ENCODE results near the gene ZNF837.

The ZNF837 gene

DNA sequence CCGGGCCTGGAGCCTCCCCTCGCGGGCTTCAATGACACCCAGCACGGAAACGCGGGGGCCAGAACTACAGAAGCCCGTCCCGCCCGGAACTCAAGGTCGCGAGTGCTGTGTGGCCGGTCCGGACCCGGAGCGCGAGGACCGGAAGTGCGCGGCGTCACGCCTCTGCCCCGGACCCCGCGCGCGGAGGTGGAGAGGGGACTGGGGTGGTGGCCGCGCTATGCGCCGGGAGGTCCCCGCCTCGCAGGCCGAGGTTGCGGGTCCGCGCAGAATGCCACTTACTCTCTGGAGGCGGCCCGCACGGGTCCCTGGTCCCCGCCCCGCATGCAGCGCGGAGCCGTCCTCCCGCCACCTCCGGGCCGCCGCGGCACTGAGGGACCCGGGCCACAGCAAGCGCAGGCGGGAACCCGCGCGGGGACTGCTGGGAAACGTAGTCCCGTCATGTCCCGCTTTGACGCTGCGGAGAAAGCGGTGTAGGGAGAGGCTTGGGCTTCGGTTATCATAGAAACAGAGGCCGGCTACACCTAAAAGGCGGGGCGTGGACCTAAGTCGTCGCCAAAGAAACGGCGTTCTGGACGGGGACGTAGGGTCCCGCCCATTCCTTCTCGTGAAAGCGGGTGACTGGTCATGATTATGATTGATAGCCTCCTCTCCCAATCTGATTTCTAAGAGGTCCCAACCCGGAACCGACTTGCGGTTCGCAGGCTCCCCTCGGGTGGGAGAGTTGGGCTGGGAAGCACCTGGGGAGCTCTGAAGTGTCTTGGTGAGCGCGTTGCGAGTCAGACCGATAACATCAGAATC is at the start of gene ZNF837:
Gene ZNF837, minus strand, starts transcription at position 369 of the 798 bp plus-strand sequence. CDS start 11,698 bp downstream, outside the sequence.
- Histone ChIP-seq H3K9me3 (ENCODE audit: control insufficient read depth in 5 of 5, low read length in 5 of 5) (no peaks in the 10 kb centered on the region), H3K4me3 (ENCODE audit: low read depth in 1 of 5, low read length in 5 of 5) (peak within 1 kb of the TSS; percentile 76 to 91 (median 83)), H3K36me3 (ENCODE audit: control insufficient read depth in 5 of 5, insufficient read depth in 5 of 5, low read length in 5 of 5) (no peaks in the 10 kb centered on the region), H3K9ac (ENCODE audit: low read length in 5 of 5) (peak within 1 kb of the TSS; percentile 3 to 89 (median 78)), H3K27ac (ENCODE audit: low read depth, low read length) (peak within 1 kb of the TSS; percentile 85), H3K27me3 (ENCODE audit: control insufficient read depth in 5 of 5, insufficient read depth in 4 of 5, low read length in 5 of 5) (no peaks in the 10 kb centered on the region), H3K4me1 (ENCODE audit: control insufficient read depth in 5 of 5, insufficient read depth in 5 of 5, low read length in 5 of 5) (peaks cover 9 to 32% (median 30%) of the 10 kb centered on the region in 5 donors)

DNA sequence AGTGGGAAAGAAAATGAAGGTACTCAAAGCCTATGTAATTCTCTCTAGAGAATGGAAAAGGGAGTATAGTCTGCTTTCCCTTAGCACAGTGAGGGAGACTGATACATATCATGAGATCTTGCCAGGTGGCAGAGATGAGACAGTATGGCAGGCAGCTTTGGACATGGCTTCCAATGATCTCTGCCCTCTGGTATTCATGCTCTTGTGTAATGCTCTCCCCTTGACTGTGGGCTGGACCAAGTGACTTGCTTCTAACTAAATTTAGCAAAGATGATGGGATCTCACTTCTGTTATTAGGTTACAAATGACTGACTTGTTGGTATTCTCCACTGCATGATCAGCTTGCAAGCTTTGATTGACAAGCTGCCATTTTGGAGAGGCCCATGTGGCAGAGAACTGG is 48.9 kb upstream of the ZNF837 start:
- H3K9me3 ChIP-seq (ENCODE audit: control insufficient read depth in 5 of 5, low read length in 5 of 5): peaks cover 59 to 79% (median 72%) of the 10 kb centered on the region in 5 donors
- H3K9ac ChIP-seq (ENCODE audit: low read length in 5 of 5): no peak overlapping the region
- peaks cover 0 to 9% (median 0%) of the 10 kb centered on the region in 5 donors for H3K27me3 ChIP-seq (ENCODE audit: control insufficient read depth in 5 of 5, insufficient read depth in 4 of 5, low read length in 5 of 5)
- H3K27ac ChIP-seq (ENCODE audit: low read depth, low read length): no peak overlapping the region
- H3K4me3 ChIP-seq (ENCODE audit: low read depth in 1 of 5, low read length in 5 of 5): peak overlapping the region in 4 of 5 donors; percentile 13 to 59 (median 49)
- peaks cover 15 to 36% (median 17%) of the 10 kb centered on the region in 5 donors for H3K36me3 ChIP-seq (ENCODE audit: control insufficient read depth in 5 of 5, insufficient read depth in 5 of 5, low read length in 5 of 5)
- H3K4me1 ChIP-seq (ENCODE audit: control insufficient read depth in 5 of 5, insufficient read depth in 5 of 5, low read length in 5 of 5): peaks cover 0 to 12% (median 0%) of the 10 kb centered on the region in 5 donors

DNA sequence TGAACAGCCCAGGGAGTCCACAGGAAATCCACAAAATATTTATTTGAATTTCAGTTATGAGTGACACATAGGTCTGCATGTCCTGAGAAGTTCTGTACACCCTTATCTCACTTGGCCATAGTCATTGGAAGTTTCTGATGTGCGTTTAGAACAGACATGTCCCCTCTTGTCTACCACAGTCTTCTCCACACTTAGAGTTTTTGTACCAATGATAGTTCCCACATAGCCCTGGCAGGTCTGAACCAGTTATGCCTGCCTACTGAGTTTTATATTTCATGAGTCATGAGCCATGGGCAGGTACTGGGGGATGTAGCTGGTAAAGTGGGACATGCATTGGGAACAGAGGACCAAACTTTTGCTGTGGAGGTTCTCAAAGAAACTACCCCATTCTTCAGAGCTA is 47.8 kb upstream of the ZNF837 start:
- Histone ChIP-seq H3K9ac (ENCODE audit: low read length in 5 of 5) (no peak overlapping the region), H3K27me3 (ENCODE audit: control insufficient read depth in 5 of 5, insufficient read depth in 4 of 5, low read length in 5 of 5) (peaks cover 0 to 4% (median 0%) of the 10 kb centered on the region in 5 donors), H3K27ac (ENCODE audit: low read depth, low read length) (no peak overlapping the region), H3K4me1 (ENCODE audit: control insufficient read depth in 5 of 5, insufficient read depth in 5 of 5, low read length in 5 of 5) (peaks cover 0 to 4% (median 0%) of the 10 kb centered on the region in 5 donors), H3K4me3 (ENCODE audit: low read depth in 1 of 5, low read length in 5 of 5) (peak overlapping the region in 3 of 5 donors; percentile 6 to 37 (median 12)), H3K9me3 (ENCODE audit: control insufficient read depth in 5 of 5, low read length in 5 of 5) (peaks cover 47 to 68% (median 61%) of the 10 kb centered on the region in 5 donors), H3K36me3 (ENCODE audit: control insufficient read depth in 5 of 5, insufficient read depth in 5 of 5, low read length in 5 of 5) (peaks cover 4 to 25% (median 6%) of the 10 kb centered on the region in 5 donors)

DNA sequence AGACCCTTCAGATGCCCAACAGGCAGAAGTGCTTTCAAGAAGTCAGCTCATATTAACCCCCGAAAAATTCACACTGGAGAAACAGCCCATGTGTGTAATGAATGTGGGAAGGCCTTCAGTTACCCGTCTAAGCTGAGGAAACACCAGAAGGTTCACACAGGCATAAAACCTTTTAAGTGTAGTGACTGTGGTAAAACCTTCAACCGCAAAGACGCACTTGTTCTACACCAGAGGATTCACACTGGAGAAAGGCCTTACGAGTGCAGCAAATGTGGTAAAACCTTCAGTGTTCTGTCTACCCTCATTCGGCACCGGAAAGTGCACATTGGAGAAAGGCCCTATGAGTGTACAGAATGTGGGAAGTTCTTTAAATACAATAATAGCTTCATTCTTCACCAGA is 36.2 kb upstream of the ZNF837 start:
- H3K27me3 ChIP-seq (ENCODE audit: control insufficient read depth in 5 of 5, insufficient read depth in 4 of 5, low read length in 5 of 5): no peaks in the 10 kb centered on the region
- no peak overlapping the region for H3K4me3 ChIP-seq (ENCODE audit: low read depth in 1 of 5, low read length in 5 of 5)
- H3K27ac ChIP-seq (ENCODE audit: low read depth, low read length): no peak overlapping the region
- peaks cover 4 to 40% (median 36%) of the 10 kb centered on the region in 5 donors for H3K36me3 ChIP-seq (ENCODE audit: control insufficient read depth in 5 of 5, insufficient read depth in 5 of 5, low read length in 5 of 5)
- H3K9me3 ChIP-seq (ENCODE audit: control insufficient read depth in 5 of 5, low read length in 5 of 5): peaks cover 0 to 8% (median 0%) of the 10 kb centered on the region in 5 donors
- H3K4me1 ChIP-seq (ENCODE audit: control insufficient read depth in 5 of 5, insufficient read depth in 5 of 5, low read length in 5 of 5): peaks cover 0 to 3% (median 0%) of the 10 kb centered on the region in 5 donors
- H3K9ac ChIP-seq (ENCODE audit: low read length in 5 of 5): peak overlapping the region in 1 of 5 donors; percentile 42

DNA sequence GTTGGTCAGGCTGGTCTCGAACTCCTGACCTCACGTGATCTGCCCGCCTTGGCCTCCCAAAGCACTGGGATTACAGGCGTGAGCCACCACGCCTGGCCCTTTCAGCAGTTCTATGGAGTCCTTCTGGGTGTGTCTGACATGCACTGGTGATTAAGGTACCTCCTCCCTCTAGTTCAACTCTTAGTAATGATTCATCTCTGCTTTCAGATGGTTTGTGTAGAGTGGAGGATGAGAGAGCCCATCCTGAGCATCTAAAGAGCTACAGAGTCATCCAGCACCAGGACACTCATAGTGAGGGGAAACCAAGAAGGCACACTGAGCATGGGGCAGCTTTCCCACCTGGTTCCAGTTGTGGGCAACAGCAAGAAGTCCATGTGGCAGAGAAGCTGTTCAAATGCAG is 35.8 kb upstream of the ZNF837 start:
- H3K4me3 ChIP-seq (ENCODE audit: low read depth in 1 of 5, low read length in 5 of 5): no peak overlapping the region
- peaks cover 0 to 8% (median 0%) of the 10 kb centered on the region in 5 donors for H3K9me3 ChIP-seq (ENCODE audit: control insufficient read depth in 5 of 5, low read length in 5 of 5)
- no peak overlapping the region for H3K27ac ChIP-seq (ENCODE audit: low read depth, low read length)
- H3K4me1 ChIP-seq (ENCODE audit: control insufficient read depth in 5 of 5, insufficient read depth in 5 of 5, low read length in 5 of 5): peaks cover 0 to 3% (median 0%) of the 10 kb centered on the region in 5 donors
- H3K27me3 ChIP-seq (ENCODE audit: control insufficient read depth in 5 of 5, insufficient read depth in 4 of 5, low read length in 5 of 5): no peaks in the 10 kb centered on the region
- peaks cover 4 to 40% (median 33%) of the 10 kb centered on the region in 5 donors for H3K36me3 ChIP-seq (ENCODE audit: control insufficient read depth in 5 of 5, insufficient read depth in 5 of 5, low read length in 5 of 5)
- no peak overlapping the region for H3K9ac ChIP-seq (ENCODE audit: low read length in 5 of 5)

DNA sequence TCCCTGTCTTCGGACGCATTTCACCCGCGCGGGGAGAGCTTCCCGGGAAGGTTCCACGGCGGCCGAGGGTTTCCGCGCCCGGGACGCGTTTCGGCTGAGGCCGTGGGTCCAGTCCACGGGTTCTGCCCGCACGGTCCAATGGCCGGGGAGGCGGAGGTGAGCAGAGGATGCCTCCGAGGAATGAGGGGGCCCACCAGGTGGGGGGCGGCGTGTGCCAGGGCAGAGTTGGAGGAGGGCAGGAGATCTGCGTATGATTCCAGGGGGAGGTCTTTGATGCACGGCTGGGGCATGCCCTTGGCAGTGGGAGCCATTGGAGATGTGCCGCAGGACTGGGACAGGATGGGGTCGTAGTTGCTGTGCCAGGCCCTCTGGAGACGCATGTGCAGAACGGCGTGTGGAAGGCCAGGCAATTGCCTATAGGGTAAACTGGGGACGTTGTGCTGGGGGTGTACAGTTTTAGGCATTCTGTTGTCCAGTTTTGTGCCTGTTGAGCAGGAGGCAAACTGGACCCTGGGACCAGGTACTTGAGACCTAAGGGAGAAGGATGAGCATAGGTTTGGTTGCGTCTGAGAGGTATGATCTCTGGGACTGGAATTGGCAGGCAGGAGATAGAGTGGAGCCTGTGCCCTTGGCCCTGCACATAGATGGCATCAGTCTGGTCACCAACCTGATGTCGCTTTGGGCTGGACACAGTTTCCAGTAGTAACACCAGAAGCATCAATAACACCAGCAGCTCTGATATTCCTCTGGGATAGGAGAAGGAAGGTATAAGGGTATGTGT is 28.4 kb upstream of the ZNF837 start:
- Histone ChIP-seq H3K36me3 (ENCODE audit: control insufficient read depth in 5 of 5, insufficient read depth in 5 of 5, low read length in 5 of 5) (no peaks in the 10 kb centered on the region), H3K4me3 (ENCODE audit: low read depth in 1 of 5, low read length in 5 of 5) (peak overlapping the region; percentile 82 to 96 (median 91)), H3K27ac (ENCODE audit: low read depth, low read length) (peak overlapping the region; percentile 91), H3K4me1 (ENCODE audit: control insufficient read depth in 5 of 5, insufficient read depth in 5 of 5, low read length in 5 of 5) (peaks cover 10 to 31% (median 28%) of the 10 kb centered on the region in 5 donors), H3K9ac (ENCODE audit: low read length in 5 of 5) (peak overlapping the region; percentile 71 to 95 (median 86)), H3K9me3 (ENCODE audit: control insufficient read depth in 5 of 5, low read length in 5 of 5) (no peaks in the 10 kb centered on the region), H3K27me3 (ENCODE audit: control insufficient read depth in 5 of 5, insufficient read depth in 4 of 5, low read length in 5 of 5) (no peaks in the 10 kb centered on the region)

DNA sequence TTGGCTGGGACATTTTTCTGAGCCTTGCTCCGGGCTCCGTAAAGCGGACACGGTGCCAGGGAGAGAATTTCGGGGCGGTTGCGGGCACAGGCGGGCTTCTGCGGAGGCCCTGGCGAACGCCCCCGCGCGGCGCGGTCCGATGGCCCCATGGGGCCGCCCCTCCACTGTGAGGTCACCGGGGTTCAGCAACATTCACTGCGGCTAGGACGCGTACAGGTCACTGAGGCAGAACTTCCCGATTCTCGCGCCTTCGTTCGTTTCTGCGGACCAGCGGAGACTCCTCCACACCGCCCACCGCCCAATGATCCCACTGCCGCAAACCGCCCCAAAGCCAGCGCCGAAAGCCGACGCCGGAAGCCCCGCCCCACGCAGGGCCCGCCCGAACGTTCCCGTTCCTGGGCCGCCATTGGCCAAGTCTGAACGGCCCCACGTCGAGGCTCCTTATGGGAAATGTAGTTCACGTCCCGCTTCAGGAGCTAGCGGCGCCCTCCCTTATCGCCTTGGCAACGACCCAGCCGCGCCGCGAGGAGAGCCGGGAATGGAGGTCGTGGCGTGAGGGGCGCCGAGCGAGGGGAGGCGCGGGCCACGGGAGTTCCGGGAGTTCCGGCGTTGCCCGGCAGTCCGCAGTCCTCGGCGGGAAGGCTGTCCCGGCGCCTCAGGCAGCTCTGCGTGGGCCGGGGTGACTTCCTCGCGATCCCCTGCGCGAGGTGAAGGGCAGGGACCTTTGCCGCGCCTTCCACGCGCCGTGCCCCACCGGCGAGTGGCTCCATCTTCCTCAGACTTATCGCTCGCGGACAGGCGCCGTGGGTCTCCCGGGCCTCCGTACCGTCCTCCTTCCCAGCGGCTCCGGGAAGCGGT is 27.6 kb upstream of the ZNF837 start, which contains the start of gene ZNF584:
Gene ZNF584, plus strand, starts transcription at position 498 of the 858 bp plus-strand sequence. CDS start 499 bp downstream, outside the sequence.
- peak within 1 kb of the TSS; percentile 91 for H3K27ac ChIP-seq (ENCODE audit: low read depth, low read length)
- H3K27me3 ChIP-seq (ENCODE audit: control insufficient read depth in 5 of 5, insufficient read depth in 4 of 5, low read length in 5 of 5): no peaks in the 10 kb centered on the region
- H3K36me3 ChIP-seq (ENCODE audit: control insufficient read depth in 5 of 5, insufficient read depth in 5 of 5, low read length in 5 of 5): no peaks in the 10 kb centered on the region
- no peaks in the 10 kb centered on the region for H3K9me3 ChIP-seq (ENCODE audit: control insufficient read depth in 5 of 5, low read length in 5 of 5)
- H3K4me1 ChIP-seq (ENCODE audit: control insufficient read depth in 5 of 5, insufficient read depth in 5 of 5, low read length in 5 of 5): peaks cover 10 to 31% (median 28%) of the 10 kb centered on the region in 5 donors
- peak within 1 kb of the TSS; percentile 82 to 96 (median 91) for H3K4me3 ChIP-seq (ENCODE audit: low read depth in 1 of 5, low read length in 5 of 5)
- peak within 1 kb of the TSS; percentile 71 to 95 (median 86) for H3K9ac ChIP-seq (ENCODE audit: low read length in 5 of 5)

DNA sequence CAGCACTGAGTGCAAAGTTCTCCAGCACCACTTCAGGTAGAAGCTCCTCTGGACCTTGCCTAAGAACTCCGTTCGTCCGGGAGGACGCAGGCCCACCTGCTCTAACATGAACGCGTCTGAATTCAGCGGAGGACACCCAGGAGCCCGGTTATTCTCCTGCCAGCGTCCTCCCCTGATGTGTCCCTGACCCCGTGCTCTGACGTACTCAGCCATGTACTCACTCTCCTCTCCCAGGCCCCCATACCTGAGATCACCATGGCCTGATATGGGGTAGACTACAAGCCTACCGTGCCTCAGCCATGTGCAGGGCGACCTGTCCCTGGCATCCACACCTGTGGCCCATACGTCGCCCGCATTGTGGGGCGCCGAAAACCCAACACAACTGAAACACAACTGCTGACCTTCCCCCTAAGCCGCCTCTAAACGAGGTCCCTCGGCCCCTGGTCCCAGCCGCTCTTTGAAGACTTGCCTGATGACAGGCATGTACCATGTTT is 26.9 kb upstream of the ZNF837 start:
- Histone ChIP-seq H3K36me3 (ENCODE audit: control insufficient read depth in 5 of 5, insufficient read depth in 5 of 5, low read length in 5 of 5) (no peaks in the 10 kb centered on the region), H3K4me1 (ENCODE audit: control insufficient read depth in 5 of 5, insufficient read depth in 5 of 5, low read length in 5 of 5) (peaks cover 10 to 31% (median 28%) of the 10 kb centered on the region in 5 donors), H3K27me3 (ENCODE audit: control insufficient read depth in 5 of 5, insufficient read depth in 4 of 5, low read length in 5 of 5) (no peaks in the 10 kb centered on the region), H3K27ac (ENCODE audit: low read depth, low read length) (peak overlapping the region; percentile 91), H3K4me3 (ENCODE audit: low read depth in 1 of 5, low read length in 5 of 5) (peak overlapping the region; percentile 71 to 96 (median 91)), H3K9ac (ENCODE audit: low read length in 5 of 5) (peak overlapping the region; percentile 68 to 95 (median 86)), H3K9me3 (ENCODE audit: control insufficient read depth in 5 of 5, low read length in 5 of 5) (no peaks in the 10 kb centered on the region)

All from subcutaneous abdominal adipose tissue (tissue), 5 donors.